GM13976 (cell line): Measurements from ENCODE around the gene PRRT1B.
"Not testable (repeated sequence)": the region's sequence is repeated elsewhere in the genome, so short reads cannot be mapped to it uniquely, and the experiment has no call there.

Experiments used
- DNase-seq: peaks from one replicate; pipeline ENCODE4 v3.0.0; 2012; ENCODE audit warnings: low spot score
- CTCF ChIP-seq: IDR thresholded peaks from 2 replicates; pipeline ENCODE4 v1.5.1; 2012; ENCODE audit warnings: borderline replicate concordance, mild to moderate bottlenecking; ENCODE audit not compliant: insufficient read depth; ENCODE audit errors: extremely low read depth, missing control alignments, control extremely low read depth
- in situ Hi-C: fragments of 300-500 bp; cut with MboI; formaldehyde crosslinking; loops from one replicate; pipeline ENCODE4 v1.12.0; 2022; ENCODE audit warnings: low sequenced_read_pairs, mixed read lengths, inconsistent platforms; ENCODE audit not compliant: unreplicated experiment

The PRRT1B gene

GRCh38 chr9:131537946-131538345 is 7.4 kb upstream of the PRRT1B start:
- in situ Hi-C loops, result no loop called here
- TF ChIP-seq CTCF, result no peak
- no peak for DNase-seq

- no peak for TF ChIP-seq CTCF
- no peak for DNase-seq
- in situ Hi-C loops, result no loop called here
Measured at GRCh38 chr9:131539223-131539923, 6.0 kb upstream of the PRRT1B start.

- no peak for TF ChIP-seq CTCF
- DNase-seq, result no peak
- in situ Hi-C loops, result no loop called here
Measured at GRCh38 chr9:131543141-131543540, 2.2 kb upstream of the PRRT1B start.

GRCh38 chr9:131545786-131546335 is 538 bp downstream of the PRRT1B start:
- peak; percentile 46 for DNase-seq
- in situ Hi-C loops, result no loop called here
- no peak for TF ChIP-seq CTCF

- in situ Hi-C loops, result no loop called here
- TF ChIP-seq CTCF, result no peak
- peak; percentile 31 for DNase-seq
Measured at GRCh38 chr9:131546336-131547084, 1.2 kb downstream of the PRRT1B start.

- in situ Hi-C loops, DNase-seq: not testable (repeated sequence)
Measured at GRCh38 chr9:131549186-131549585, 3.9 kb downstream of the PRRT1B start.

- in situ Hi-C loops, result not testable (repeated sequence)
Measured at GRCh38 chr9:131550465-131550864, 5.1 kb downstream of the PRRT1B start.

More at GRCh38 chr9:131550465-131550864, 5.1 kb downstream of the PRRT1B start:
- not testable (repeated sequence) for DNase-seq
